K562 (cell line): ENCODE data around the gene GP2. TPM values are rescaled to one million over a fixed set of nuclear protein-coding genes. Genes with fewer than 3 reads are reported as not detected.

Source experiments
- ATAC-seq: fragments of 200-7000 bp; cut with Tn5 transposase; 3 replicates; pipeline ENCODE4 v1.9.1; 2020; ENCODE audit warnings: moderate library complexity
- BruUV-seq: library from RNA; stranded (reverse); fragments of 400-500 nt; replicated peaks from 2 replicates; lab custom pipeline; 2021; lab: Mats Ljungman, UMichigan
- CTCF ChIA-PET: fragments of 300-600 bp; formaldehyde crosslinking; extraction: SDS; loops from one replicate; lab custom pipeline; 2021; ENCODE audit warnings: low intra/inter-chr PET ratio; lab: Yijun Ruan, JAX
- POLR2A ChIA-PET: fragments of 300-600, 350-650 bp; sonication (Branson Sonifier 250); formaldehyde crosslinking; extraction: SDS; loops from one replicate; lab custom pipeline; 2021; ENCODE audit warnings: antibody characterized with exemption, inconsistent platforms; lab: Yijun Ruan, JAX
- DNase-seq, 4 experiments: peaks; one replicate each; pipeline versions ENCODE4 v3.0.0 to v3.0.0-alpha.2; 2011 to 2018; ENCODE audit warnings: low spot score in 3 of 4, mixed read lengths in 3 of 4; ENCODE audit errors: extremely low read depth in 1 of 4
- FAIRE-seq: peaks from 2 replicates; lab custom pipeline; 2011; peaks lifted over from hg19 to GRCh38; lab: Jason Lieb, UNC
- H2AFZ ChIP-seq: 2 replicates; pipeline ENCODE4 v1.6.0; 2011; ENCODE audit warnings: low read depth, low read length, control low read depth, inconsistent platforms
- H3K27ac ChIP-seq: fragments of 200-600 bp; 3 replicates; pipeline ENCODE4 v1.8.0; 2011; ENCODE audit warnings: low read depth, mild to moderate bottlenecking, control low read depth, inconsistent platforms, low read length, moderate library complexity, mixed read lengths; ENCODE audit errors: extremely low read depth
- H3K27me3 ChIP-seq, 2 experiments: fragments of 300-600 bp in 1 of 2; 2 replicates in 1 of 2; 3 replicates in 1 of 2; pipeline versions ENCODE4 v1.6.0 to v1.8.0; 2011; ENCODE audit warnings: inconsistent platforms in 2 of 2, low read length in 2 of 2, mild to moderate bottlenecking in 1 of 2, mixed read lengths in 1 of 2, moderate library complexity in 1 of 2; ENCODE audit not compliant: control insufficient read depth in 2 of 2, insufficient read depth in 2 of 2
- H3K36me3 ChIP-seq: fragments of 300-600 bp; 3 replicates; pipeline ENCODE4 v1.8.0; 2011; ENCODE audit warnings: mild to moderate bottlenecking, low read length, inconsistent platforms; ENCODE audit not compliant: control insufficient read depth, insufficient read depth
- H3K4me1 ChIP-seq, 2 experiments: fragments of 200-600 bp in 1 of 2; replicated peaks in 1 of 2; 2 replicates in 1 of 2; 3 replicates in 1 of 2; pipeline versions ENCODE4 v1.5.1 to v1.8.0; 2011; ENCODE audit warnings: inconsistent platforms in 2 of 2, low read length in 2 of 2, mild to moderate bottlenecking in 1 of 2, mixed read lengths in 1 of 2, moderate library complexity in 1 of 2; ENCODE audit not compliant: control insufficient read depth in 2 of 2, insufficient read depth in 2 of 2
- H3K4me2 ChIP-seq: 2 replicates; pipeline ENCODE4 v1.6.1; 2011; ENCODE audit warnings: low read length, control low read depth, inconsistent platforms, mixed read lengths; ENCODE audit not compliant: insufficient read depth
- H3K4me3 ChIP-seq: fragments of 200-600 bp; sonication (generic), shearing (Covaris generic); 2 replicates; pipeline ENCODE4 v1.5.1; 2016; ENCODE audit warnings: control low read depth, inconsistent platforms
- H3K79me2 ChIP-seq: fragments of 200-600 bp; 3 replicates; pipeline ENCODE4 v1.8.0; 2011; ENCODE audit warnings: low read length, inconsistent platforms; ENCODE audit not compliant: control insufficient read depth, insufficient read depth
- H3K9ac ChIP-seq, 2 experiments: 2 replicates each; pipeline versions ENCODE4 v1.6.0 to v1.6.1; 2011; ENCODE audit warnings: low read depth in 2 of 2, low read length in 2 of 2, control low read depth in 1 of 2, inconsistent platforms in 1 of 2, mild to moderate bottlenecking in 1 of 2, mixed read lengths in 1 of 2; ENCODE audit not compliant: insufficient read depth in 1 of 2
- H3K9me1 ChIP-seq: one replicate; pipeline ENCODE4 v1.6.0; 2011; ENCODE audit warnings: inconsistent platforms, mild to moderate bottlenecking, low read length, moderate library complexity; ENCODE audit not compliant: control insufficient read depth, insufficient read depth
- H3K9me3 ChIP-seq: replicated peaks from 2 replicates; pipeline ENCODE4 v1.5.1; 2011; ENCODE audit warnings: low read depth, low read length, inconsistent platforms; ENCODE audit not compliant: control insufficient read depth, insufficient read depth
- H4K20me1 ChIP-seq: replicated peaks from 2 replicates; pipeline ENCODE4 v1.6.1; 2011; ENCODE audit warnings: low read length, inconsistent platforms, mixed read lengths; ENCODE audit not compliant: control insufficient read depth, insufficient read depth
- FUS ChIP-seq: fragments of 200-400 bp; formaldehyde crosslinking; optimal IDR thresholded peaks from 2 replicates; pipeline ENCODE3; 2017; ENCODE audit warnings: low read depth, low read length
- HDGF ChIP-seq: fragments of 450-650 bp; IDR thresholded peaks from 2 replicates; pipeline ENCODE4 v1.6.1; 2016
- HEY1 ChIP-seq: fragments of 250-450 bp; sonication (Bioruptor Pico); IDR thresholded peaks from 2 replicates; pipeline ENCODE4 v1.5.0; 2020; ENCODE audit warnings: mild to moderate bottlenecking, moderate library complexity, borderline replicate concordance
- POLR3G ChIP-seq: IDR thresholded peaks from 2 replicates; pipeline ENCODE4 v1.6.1; 2011; ENCODE audit not compliant: insufficient read length, insufficient replicate concordance; ENCODE audit errors: extremely low read depth
- SREBF2 ChIP-seq: sonication (generic); formaldehyde crosslinking; IDR thresholded peaks from 2 replicates; pipeline ENCODE4 v1.4.0; 2020; ENCODE audit warnings: mild to moderate bottlenecking, missing genetic modification reagents
- TBP ChIP-seq: optimal IDR thresholded peaks from 2 replicates; pipeline ENCODE3; 2011; ENCODE audit warnings: low read depth, low read length, improper control_type of control experiment
- ZBTB5 ChIP-seq: fragments of 450-650 bp; IDR thresholded peaks from 2 replicates; pipeline ENCODE4 v1.6.1; 2017; ENCODE audit warnings: antibody characterized with exemption
- WGBS: fragments of 100-300 bp; shearing (Covaris generic); methylation state at CpG from one replicate; pipeline ENCODE4 v1.1.6; 2016; ENCODE audit warnings: low coverage, mixed read lengths; ENCODE audit not compliant: insufficient coverage; ENCODE audit errors: missing lambda C conversion rate; 5-methylcytosine and 5-hydroxymethylcytosine counted together
- in situ Hi-C: fragments of 300-500 bp; cut with MboI; formaldehyde crosslinking; loops from 4 replicates; pipeline ENCODE4 v1.15.0; 2018; ENCODE audit warnings: inconsistent platforms, mixed read lengths
- intact Hi-C: fragments of 100-400 bp; cut with micrococcal nuclease; formaldehyde crosslinking; loops from 2 replicates; pipeline ENCODE4 v1.14.2; 2022
- polyA plus RNA-seq, 8 experiments: library from polyadenylated mRNA; depleted of rRNA in 4 of 8; stranded (reverse) in 5 of 8; unstranded in 3 of 8; fragments of >200 nt; fragmentation: Nextera tagmentation in 2 of 8; fragmentation: Illumina TruSeq in 1 of 8; extraction: Ambion mirVana in 2 of 8; extraction: Trizol in 1 of 8; gene quantifications; 2 replicates each; pipeline versions ENCODE4 v1.2.1 to v1.2.3, GENCODE V29; 2011 to 2014; ENCODE audit warnings: inconsistent platforms in 1 of 8, missing spikeins in 1 of 8
- total RNA-seq, 7 experiments: library from RNA; depleted of rRNA in 6 of 7; stranded (reverse); fragments of >200 nt in 6 of 7; fragmentation: Illumina TruSeq in 2 of 7; extraction: Trizol in 2 of 7; gene quantifications; 2 replicates each; pipeline versions ENCODE4 v1.2.1 to v1.2.3, GENCODE V29; 2011 to 2021; ENCODE audit warnings: low replicate concordance in 1 of 7

Gene GP2
- total and polyA plus RNA-seq, 9 of the 15 experiments (the other 6 are each of a cell fraction or from before 2014, with no cell fraction given) = 5.9 TPM; not detected in 8

- TF ChIP-seq POLR3G (no peak), ZBTB5 (no peak), HDGF (no peak), HEY1 (no peak), FUS (no peak), TBP (no peak), SREBF2 (CRISPR knock-in tag) (no peak)
- ATAC-seq = no peak
- ChIA-PET CTCF (no interaction called here), POLR2A (interaction anchor here (1.7 kb wide), 1 partner anchor 10 kb away, joined by 3 read pairs; no protein-coding TSS in a partner anchor)
- Histone ChIP-seq H3K4me3 (no peak overlapping the region), H3K27me3 (peaks cover 0 to 3% of the 10 kb centered on the region in 2 experiments; a peak in 1 of 5 replicates), H4K20me1 (no peaks in the 10 kb centered on the region), H3K9me1 (no peaks in the 10 kb centered on the region), H3K36me3 (no peaks in the 10 kb centered on the region), H2AFZ (no peak overlapping the region), H3K9ac (no peak overlapping the region), H3K79me2 (no peaks in the 10 kb centered on the region), H3K27ac (no peak overlapping the region), H3K4me2 (no peak overlapping the region), H3K9me3 (no peaks in the 10 kb centered on the region), H3K4me1 (no peaks in the 10 kb centered on the region)
- FAIRE-seq = no peak
- no peak for DNase-seq
- 2% methylated on average over 3 of the region's 3 CpGs for WGBS
- intact Hi-C loops = no loop called here
- in situ Hi-C loops = no loop called here
- BruUV-seq = no TSS peak
These were observed 36.7 kb upstream of the GP2 start for GRCh38 chr16:20364051-20364450.
